NCI-H345 (cell line): ENCODE data around the gene STK32C.
A peak's percentile ranks its signal among the peaks of the same experiment; 100 is the strongest.
"Not testable (repeated sequence)": the region's sequence is repeated elsewhere in the genome, so short reads cannot be mapped to it uniquely, and the experiment has no call there.

Experiments
- DNase-seq: peaks from one replicate; lab custom pipeline; 2025; lab: John Stamatoyannopoulos, UW

The STK32C gene

GRCh38 chr10:132301371-132302330 lies 6.1 kb downstream of the STK32C start:
- no peak for DNase-seq

GRCh38 chr10:132300582-132300981 lies 7.2 kb downstream of the STK32C start:
- DNase-seq = no peak

GRCh38 chr10:132299371-132300336 lies 8.1 kb downstream of the STK32C start:
- DNase-seq = no peak

GRCh38 chr10:132298038-132298881 lies 9.5 kb downstream of the STK32C start:
- DNase-seq = no peak

- peak; percentile 73 for DNase-seq
Observed at GRCh38 chr10:132297526-132297925, 10.2 kb downstream of the STK32C start.

GRCh38 chr10:132296666-132297443 lies 10.9 kb downstream of the STK32C start:
- DNase-seq = no peak

GRCh38 chr10:132295481-132295880 lies 12.3 kb downstream of the STK32C start:
- not testable (repeated sequence) for DNase-seq

- DNase-seq = peak; percentile 72
Observed at GRCh38 chr10:132294561-132295318, 13.0 kb downstream of the STK32C start.

GRCh38 chr10:132293813-132294520 lies 13.8 kb downstream of the STK32C start:
- DNase-seq = no peak

- DNase-seq = no peak
Observed at GRCh38 chr10:132293201-132293812, 14.4 kb downstream of the STK32C start.

GRCh38 chr10:132292287-132293200 lies 15.2 kb downstream of the STK32C start:
- DNase-seq = no peak

- no peak for DNase-seq
Observed at GRCh38 chr10:132291826-132292225, 15.9 kb downstream of the STK32C start.

- no peak for DNase-seq
Observed at GRCh38 chr10:132290631-132291030, 17.1 kb downstream of the STK32C start.

- no peak for DNase-seq
Observed at GRCh38 chr10:132289439-132289838, 18.3 kb downstream of the STK32C start.

- no peak for DNase-seq
Observed at GRCh38 chr10:132283604-132284382, 24.0 kb downstream of the STK32C start.

GRCh38 chr10:132282667-132283603 lies 24.8 kb downstream of the STK32C start:
- no peak for DNase-seq
